Measurements from ENCODE around the gene RPS6KA2. TPM values are rescaled to one million over a fixed set of nuclear protein-coding genes. Genes with fewer than 3 reads are reported as not detected.

Gene RPS6KA2
- polyA plus RNA-seq, 4 donors = 25.3 to 34.5 (median 30.2) TPM

DNA sequence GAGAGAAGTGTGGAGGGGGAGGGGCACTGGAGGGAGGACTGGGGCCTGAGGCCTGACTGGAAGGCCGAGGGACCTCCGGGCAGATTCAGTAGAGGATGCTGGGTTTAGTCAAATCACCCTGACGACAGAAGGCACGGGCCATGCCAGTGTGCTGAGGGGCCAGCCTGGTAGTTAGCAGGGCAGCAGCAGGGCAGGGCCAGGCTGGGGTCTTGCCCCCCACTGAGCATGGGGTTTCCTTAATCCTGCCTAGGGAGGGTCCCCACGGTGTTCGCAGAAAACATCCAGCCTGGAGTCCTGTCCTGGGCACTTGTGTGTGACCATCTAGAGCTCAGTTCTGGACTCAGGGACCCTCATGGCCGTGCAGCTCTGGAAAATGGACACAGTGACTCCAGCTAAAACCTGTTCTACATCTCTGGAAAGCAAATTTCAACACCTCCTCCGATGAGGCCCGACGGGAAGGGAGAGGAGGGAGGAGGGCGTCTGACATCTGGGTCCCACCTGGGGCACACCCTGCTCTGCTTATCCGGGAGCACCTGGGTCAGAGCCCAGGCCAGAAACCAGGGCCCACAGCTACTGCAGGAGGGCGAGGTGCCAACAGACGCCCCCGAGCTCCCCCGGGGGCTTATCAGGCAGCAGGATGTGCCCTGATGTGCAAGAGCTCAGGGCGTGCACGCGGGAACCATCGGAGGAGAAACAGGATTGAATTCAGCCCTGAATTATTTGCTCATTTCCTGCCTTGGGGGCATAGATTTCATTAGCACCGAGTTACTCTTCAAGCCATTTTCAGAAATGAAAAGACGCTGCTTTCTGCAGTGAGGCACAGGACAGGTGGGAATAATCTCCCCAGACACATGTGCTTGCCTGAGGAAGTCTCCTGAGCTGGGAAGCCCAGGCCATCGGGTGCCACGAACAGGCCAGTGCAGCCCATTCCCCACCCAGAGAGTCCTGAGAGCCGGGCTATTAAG is 166.3 kb downstream of the RPS6KA2 start:
- no peak for DNase-seq (ENCODE audit: low read depth in 4 of 4, low spot score in 3 of 4)

DNA sequence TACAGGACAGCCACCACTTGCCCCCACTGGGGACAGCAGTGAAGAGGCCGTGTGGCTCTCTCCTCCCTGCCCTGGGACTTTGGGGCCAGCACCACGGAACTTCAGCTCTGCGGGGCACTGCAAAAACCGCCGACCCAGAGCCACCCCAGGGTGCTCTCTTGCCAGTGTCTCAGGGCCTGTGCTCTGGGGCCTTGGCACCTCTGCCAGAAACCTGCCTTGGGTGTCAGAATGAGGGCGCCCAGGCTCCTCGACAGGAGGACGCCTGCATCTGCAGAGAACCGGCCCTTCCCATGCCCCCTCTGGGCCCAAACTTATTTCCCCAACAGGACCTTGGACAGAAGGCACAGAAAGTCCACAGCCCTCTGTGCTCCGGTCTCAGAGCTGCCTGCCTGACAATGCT is 167.1 kb downstream of the RPS6KA2 start:
- DNase-seq (ENCODE audit: low read depth in 4 of 4, low spot score in 3 of 4) = no peak

DNA sequence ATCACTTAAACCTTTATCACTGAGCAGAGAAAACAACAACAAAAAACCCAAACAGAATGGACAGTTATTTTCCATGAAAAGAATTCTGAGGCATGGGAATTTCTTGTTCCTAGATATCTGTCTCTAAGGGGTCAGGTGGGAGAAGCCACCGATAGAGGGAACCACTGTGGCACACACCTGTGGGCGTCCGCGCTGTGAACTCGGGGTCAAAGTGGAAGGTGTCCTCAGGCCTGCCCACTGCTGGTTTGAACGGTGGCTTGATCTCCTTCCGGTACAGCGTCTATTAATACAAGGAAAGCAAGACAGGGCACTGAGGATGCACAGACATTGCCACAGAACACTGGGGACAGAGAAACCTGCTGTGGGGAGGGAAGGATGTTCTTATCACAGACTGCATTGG is 167.8 kb downstream of the RPS6KA2 start:
- DNase-seq (ENCODE audit: low read depth in 4 of 4, low spot score in 3 of 4) = no peak

DNA sequence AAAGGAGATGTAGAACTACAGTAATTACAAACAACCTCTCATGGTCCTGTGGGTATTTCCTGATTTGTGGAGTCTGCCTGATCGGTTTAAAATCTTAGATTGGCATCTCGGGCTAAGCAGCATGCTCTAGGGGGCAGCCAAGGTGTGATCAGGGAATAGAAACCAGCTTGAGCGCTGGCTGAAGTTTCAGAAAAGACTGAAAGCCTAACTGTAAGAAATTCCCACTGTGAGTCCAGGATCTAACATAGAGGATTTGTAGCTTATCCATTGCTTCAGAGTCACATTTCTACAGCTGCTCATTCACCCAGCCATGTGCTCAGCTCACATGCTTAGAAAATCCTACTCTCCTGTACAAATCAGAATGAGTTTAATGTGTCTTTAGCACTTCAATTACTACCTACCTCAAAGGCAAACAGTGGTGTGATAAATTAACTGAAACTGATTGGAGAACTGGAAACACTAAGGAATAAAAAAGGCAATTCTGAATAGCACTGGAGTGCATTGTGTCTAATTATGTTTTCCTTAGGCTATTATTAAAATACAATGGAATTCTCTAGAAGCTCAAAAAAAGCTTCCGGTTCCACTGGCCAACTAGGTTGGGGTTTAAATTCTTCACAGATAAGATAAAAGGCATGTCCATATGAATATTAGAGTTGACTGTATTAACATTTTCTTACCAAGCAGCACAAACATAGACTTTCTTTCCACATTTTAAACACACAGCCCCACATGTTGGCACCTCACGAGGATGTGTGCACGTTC is 170.5 kb downstream of the RPS6KA2 start:
- DNase-seq (ENCODE audit: low read depth in 4 of 4, low spot score in 3 of 4) = no peak

DNA sequence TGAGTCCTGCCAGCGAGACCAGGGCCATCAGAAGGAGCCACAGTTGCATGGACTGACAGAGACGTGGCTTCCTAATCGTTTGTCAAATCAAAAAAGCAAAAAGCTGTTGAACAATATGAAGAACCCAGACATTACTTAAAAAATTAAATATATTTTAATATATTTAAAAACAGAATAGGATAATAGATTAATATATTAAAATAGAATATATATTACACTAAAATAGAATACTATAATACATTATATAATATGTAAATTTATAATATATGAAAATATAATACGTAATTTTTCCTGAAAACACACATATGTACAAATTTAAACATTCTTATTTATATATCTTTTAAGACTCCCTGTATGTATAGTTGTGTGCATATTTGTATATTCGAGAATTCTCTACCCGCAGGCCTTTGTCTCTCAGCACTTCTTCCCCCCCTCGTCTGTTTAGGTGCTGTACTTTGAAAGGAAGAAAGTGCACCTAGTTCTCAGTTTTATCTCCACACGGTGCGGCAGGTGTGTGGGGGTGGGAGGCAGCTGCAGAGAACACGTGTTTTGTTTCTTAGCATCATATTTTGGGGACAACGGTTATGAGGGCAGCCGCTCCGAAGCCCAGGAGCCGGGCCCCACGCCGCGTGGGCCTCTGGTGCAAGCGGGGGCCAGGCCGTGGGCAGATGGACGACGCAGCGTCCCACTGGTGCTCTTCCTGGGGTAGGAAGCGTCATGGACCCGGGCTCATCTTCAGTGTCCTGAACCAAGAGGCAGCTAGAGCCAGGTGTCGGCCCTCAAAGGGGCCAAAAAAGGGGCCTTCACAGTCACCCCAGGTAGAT is 172.1 kb downstream of the RPS6KA2 start:
- DNase-seq (ENCODE audit: low read depth in 4 of 4, low spot score in 3 of 4) = no peak

DNA sequence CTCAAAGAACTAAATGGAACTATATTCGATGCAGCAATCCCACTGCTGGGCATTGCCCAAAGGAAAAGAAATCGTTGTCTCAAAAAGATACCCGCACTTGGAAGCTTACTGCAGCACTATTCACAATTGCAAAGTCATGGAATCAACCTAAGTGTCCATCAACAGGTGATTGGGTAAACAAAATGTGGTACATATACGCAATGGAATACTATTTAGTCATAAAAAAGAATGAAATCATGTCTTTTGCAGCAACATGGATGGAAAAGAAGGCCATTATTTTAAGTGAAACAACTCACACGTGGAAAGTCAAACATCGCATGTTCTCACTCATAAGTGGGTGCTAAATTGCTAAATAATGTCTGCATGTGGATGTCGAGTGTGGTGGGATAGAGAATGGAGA is 173.4 kb downstream of the RPS6KA2 start:
- DNase-seq (ENCODE audit: low read depth in 4 of 4, low spot score in 3 of 4) = no peak

DNA sequence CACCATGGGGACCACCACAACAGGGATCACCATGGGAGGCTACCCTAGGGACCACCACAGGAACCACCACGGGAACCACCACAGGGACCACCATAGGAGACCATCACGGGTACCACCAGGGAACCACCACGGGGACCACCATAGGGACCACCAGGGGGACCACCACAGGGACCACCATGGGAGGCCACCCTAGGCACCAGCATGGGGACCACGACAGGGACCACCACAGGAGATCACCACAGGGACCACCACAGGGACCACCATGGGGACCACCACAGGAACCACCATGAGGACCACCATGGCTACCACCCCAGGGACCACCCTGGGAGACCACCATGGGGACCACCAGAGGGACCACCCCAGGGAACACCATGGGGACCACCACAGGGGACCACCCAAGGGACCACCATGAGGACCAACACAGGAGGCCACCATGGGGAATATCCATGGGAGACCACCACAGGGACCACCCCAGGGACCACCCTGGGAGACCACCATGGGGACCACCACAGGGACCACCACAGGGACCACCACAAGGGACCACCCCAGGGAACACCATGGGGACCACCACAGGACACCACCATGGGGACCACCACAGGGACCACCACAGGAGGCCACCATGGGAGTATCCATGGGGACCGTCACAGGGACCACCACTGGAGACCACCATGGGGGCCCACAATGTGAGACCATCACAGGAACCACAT is 176.7 kb downstream of the RPS6KA2 start:
- no peak for DNase-seq (ENCODE audit: low read depth in 4 of 4, low spot score in 3 of 4)

DNA sequence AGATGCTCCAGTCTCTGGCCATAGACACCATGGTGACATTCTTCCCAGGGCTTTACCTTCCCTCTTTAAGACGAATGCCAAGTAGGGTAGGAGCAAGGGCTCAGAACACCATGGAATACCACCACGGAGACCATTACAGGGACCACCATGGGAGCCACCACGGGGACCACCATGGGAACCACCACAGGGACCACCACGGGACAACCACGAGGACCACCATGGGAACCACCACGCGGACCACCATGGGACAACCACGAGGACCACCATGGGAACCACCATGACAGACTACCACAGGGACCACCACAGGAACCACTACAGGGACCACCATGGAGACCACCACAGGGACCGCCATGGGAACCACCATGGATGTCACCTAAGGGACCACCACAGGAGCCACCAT is 177.4 kb downstream of the RPS6KA2 start:
- no peak for DNase-seq (ENCODE audit: low read depth in 4 of 4, low spot score in 3 of 4)

DNA sequence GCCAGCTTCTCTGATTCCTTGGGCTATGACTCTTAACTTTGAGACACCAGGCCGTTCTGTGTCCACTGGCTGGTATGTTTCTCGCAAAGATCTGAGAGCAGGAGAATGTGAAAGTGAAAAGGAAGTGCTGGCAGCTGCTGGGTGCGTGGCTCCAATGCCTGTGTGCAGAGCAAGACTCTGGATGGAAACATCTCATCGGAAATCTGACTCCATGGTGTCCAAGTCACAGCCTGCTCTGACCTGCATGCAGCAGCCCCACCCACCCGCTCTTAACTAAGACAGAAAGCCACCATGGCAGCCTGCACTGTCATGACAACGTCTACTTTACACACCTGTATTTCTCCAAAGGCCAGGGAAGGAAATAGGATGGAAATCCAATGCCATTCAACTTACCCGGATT is 178.0 kb downstream of the RPS6KA2 start:
- no peak for DNase-seq (ENCODE audit: low read depth in 4 of 4, low spot score in 3 of 4)

DNA sequence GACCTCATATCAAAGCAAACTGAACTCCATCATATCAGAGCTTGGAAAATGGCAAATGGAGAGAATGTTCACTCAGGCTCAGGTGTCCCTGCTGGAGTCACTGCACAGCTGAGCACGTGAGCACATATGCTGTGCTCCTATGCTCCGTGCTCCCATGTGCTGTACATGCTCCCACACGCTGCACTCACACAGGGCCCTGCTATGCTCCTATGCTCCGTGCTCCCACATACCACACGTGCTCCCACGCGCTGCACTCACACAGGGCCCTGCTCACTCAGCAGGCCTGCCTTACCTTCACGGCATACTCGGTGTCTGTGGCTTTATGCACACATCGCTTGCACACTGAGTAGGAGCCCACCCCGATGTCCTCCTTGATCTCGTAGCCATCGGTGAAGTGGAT is 178.6 kb downstream of the RPS6KA2 start:
- DNase-seq (ENCODE audit: low read depth in 4 of 4, low spot score in 3 of 4) = no peak

DNA sequence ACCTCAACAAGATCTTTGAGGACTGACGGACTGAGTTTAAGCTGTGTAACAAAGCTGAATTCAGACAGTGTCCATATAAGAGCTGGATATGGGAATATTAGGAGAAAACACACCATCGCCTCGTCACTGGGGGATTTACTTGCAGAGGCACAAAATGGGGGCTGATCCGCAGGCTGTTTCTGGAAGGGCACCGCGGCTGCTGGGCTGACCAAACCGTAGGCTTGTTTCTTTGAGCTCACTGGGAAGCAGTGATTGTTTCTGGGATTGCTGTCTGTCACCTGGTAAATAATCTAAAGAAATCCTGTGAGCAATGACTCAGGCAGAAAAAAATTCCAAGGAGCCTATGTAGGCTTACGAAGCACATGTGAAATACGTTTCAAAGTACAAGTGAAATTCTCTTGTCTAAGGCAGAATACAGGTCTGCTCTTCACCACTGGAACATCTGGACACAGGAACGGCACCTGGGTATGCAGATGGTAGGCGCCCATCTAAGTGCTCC is 180.4 kb downstream of the RPS6KA2 start:
- no peak for DNase-seq (ENCODE audit: low read depth in 4 of 4, low spot score in 3 of 4)

DNA sequence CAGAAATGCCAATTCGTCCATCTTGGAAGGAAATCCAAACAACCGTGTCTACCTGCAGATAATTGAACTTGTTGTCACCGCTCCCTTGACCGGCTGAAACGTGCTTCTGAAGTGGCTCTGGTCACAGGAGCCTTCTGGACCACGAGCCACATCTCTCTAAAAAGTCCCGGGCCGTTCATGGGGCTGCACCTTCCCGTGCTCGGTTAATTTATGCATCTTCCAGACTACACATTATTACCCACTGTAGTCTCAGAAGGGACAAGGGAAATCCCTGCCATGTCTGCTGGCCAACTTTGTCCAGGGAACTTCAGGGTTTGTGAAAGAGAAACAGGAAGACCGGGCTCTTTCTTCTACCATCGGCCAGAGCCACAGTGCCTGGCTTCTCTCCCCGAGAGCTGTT is 180.9 kb downstream of the RPS6KA2 start:
- no peak for DNase-seq (ENCODE audit: low read depth in 4 of 4, low spot score in 3 of 4)

DNA sequence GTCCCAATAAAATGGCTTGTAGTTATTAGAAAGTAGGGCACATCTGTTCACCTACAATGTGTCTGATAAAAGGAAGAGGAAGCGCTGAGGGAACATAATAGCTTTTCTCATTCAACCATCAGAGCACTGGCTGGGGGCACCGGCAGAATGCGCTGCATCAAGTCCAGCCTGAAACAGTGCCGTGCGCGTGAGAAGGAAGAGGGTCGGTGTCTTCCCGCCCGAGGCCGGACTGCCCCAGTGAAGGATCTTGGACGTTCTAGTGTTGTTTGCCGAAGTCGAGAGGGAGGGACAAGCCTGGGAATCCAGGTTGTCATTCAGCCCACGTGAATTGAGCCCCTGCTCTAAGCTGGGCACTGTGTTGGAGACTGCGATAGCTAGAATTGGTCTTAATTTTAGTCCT is 182.6 kb downstream of the RPS6KA2 start:
- DNase-seq (ENCODE audit: low read depth in 4 of 4, low spot score in 3 of 4) = no peak

DNA sequence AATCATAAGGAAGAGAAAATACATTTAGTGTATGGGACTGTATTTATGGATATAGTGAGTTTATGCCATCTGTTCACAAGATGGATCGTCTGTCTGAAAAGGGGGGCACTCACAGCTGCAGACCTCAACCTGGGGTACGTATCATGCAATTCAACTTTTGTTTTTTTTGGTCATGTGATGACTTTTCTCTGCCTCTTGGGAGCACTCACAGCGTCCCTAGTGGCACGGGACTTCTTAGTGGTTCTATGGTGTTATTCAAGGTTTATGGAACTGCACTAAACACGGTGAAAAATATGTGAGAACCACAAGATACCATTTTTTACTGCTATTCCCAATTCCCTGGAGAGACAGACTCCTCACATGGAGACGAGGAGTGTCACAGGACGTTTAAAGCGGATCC is 183.9 kb downstream of the RPS6KA2 start:
- no peak for DNase-seq (ENCODE audit: low read depth in 4 of 4, low spot score in 3 of 4)

DNA sequence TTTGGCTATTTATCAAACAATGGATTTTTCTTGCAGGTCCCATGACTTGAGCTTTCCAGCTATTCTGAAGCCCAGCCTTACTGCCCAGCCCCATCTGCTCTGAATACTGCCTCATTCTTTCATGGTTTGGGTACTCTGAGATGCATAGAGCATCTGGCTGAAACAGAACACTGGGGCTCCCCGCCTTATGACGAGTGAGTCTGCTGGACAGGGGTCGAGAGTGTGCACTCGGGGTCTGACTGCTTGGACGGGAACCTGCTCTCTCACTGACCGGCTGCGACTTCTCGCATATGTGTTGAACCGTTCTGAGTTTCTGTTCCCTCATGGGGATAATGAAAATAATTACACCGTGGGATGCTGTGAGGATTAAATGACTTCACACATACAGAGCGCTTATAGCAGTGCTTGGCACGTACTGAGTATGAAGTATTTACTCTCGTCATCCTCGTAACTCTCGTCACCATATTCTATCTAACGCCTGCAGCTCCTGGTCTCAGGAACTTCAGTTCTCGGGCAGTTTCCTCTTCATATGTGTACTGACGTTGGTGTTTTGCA is 184.8 kb downstream of the RPS6KA2 start:
- no peak for DNase-seq (ENCODE audit: low read depth in 4 of 4, low spot score in 3 of 4)

DNA sequence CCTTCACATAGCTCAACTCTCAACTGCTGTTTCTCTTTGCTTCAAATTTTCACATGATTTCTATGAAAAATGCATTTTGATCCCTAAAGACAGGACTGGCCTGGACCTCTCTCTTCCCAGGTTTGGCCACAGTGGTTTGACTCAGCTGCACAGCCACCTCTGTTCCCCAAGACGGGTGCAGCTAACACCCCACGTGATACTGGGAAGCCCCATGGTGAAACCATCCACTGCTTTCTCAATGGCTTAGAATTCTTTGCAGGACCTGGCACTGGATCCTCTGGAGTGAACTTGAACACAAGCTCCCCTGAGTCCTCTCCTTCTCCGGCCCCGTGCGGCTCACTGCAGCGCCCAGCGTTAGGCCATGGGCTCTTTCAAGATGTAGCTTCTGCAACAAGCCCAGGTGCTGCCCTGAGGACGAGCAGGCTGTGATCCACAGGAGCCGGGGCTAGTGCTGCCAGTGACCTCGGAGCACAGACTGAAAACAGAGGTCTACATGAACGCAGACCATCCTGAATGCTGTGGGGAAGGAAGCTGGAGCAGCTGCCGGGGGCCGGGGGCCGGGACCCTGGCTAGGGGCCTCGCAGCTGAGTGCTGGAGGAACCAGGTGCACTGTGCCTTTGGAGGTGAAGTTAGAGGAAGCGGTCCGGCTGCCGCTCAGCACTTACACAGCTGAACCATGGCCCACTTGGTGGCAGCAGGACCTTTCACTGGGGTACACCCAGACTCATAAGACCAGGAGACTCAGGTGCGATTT is 185.5 kb downstream of the RPS6KA2 start:
- no peak for DNase-seq (ENCODE audit: low read depth in 4 of 4, low spot score in 3 of 4)

DNA sequence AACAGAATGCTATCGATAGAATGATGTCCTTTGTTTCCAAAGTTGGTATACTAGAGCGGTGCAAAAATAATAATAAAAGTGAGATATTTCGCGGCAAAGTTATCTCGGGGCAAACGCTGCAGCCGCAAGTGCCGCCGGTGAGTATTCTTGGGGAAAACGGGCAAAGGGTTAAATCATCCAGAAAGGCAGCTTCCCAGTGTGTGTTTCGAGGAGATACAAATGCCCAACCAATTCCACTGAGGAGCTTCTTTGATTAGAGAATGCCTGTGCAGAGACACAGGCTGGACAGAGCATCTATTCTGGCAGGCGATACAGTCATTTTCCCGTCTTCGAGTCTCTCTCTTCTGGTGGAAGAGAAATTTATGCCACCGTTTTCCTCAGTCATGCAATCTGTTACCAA is 186.3 kb downstream of the RPS6KA2 start:
- no peak for DNase-seq (ENCODE audit: low read depth in 4 of 4, low spot score in 3 of 4)

DNA sequence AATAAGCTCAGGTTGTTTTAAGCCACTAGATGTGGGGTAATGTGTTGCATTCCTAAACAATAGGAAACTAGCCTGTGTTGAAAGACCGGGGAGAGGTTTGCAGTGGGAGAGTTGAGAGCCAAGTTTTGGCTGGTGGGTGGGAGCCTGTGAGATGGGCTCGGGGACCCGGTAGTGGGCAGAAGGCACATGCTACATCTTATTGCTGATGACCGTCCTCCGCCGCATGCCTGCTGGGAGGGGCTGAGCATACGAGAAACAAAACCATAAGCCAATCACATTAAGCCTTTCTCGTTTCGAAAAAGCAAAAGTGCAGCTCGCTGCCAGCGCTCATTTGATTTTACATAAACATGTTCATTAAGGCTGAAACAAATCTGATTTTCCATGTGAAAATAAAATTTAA is 186.9 kb downstream of the RPS6KA2 start:
- no peak for DNase-seq (ENCODE audit: low read depth in 4 of 4, low spot score in 3 of 4)

Data from left renal pelvis (tissue), 4 donors.